ENCODE results near the gene RNU5B-1. TPM values are rescaled to one million over a fixed set of nuclear protein-coding genes. Genes with fewer than 3 reads are reported as not detected.

Gene RNU5B-1
- total and polyA plus RNA-seq, 2 donors from 2014 or later: 54.0 TPM; not detected in 1

DNA sequence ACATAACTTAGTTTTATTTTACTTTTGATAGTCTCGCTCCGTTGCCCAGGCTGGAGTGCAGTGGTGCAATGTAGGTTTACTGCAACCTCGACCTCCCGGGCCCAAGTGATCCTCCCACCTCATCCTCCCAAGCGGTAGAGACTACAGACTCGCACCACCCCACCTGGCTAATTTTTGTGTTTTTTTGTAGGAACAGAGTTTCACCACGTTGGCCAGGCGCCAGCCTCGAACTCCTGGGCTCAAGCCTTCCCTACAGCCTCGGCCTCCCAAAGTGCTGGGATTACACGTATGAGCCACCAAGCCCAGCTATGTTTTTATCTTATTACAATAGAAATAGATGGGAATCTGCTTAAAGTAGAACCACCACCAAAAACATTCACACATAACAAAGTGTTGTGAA is 5.7 kb upstream of the RNU5B-1 start:
- no peaks in the 10 kb centered on the region for H3K36me3 ChIP-seq (ENCODE audit: control insufficient read depth in 2 of 3, insufficient read depth in 3 of 3, low read length in 3 of 3)
- H3K9me3 ChIP-seq (ENCODE audit: control insufficient read depth in 2 of 3, insufficient read depth in 1 of 3, low read length in 3 of 3): no peaks in the 10 kb centered on the region
- no peak overlapping the region for H3K9ac ChIP-seq (ENCODE audit: low read length in 3 of 3)
- no peaks in the 10 kb centered on the region for H3K27me3 ChIP-seq (ENCODE audit: control insufficient read depth, insufficient read depth, low read length)
- intact Hi-C loops (cut with DNase I): no loop called here
- TF ChIP-seq, protein P1, sequence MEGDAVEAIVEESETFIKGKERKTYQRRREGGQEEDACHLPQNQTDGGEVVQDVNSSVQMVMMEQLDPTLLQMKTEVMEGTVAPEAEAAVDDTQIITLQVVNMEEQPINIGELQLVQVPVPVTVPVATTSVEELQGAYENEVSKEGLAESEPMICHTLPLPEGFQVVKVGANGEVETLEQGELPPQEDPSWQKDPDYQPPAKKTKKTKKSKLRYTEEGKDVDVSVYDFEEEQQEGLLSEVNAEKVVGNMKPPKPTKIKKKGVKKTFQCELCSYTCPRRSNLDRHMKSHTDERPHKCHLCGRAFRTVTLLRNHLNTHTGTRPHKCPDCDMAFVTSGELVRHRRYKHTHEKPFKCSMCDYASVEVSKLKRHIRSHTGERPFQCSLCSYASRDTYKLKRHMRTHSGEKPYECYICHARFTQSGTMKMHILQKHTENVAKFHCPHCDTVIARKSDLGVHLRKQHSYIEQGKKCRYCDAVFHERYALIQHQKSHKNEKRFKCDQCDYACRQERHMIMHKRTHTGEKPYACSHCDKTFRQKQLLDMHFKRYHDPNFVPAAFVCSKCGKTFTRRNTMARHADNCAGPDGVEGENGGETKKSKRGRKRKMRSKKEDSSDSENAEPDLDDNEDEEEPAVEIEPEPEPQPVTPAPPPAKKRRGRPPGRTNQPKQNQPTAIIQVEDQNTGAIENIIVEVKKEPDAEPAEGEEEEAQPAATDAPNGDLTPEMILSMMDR (IDR thresholded peaks at IDR 0.05; ENCODE audit: borderline replicate concordance, extremely low read depth, insufficient read depth): no peak
- no peak overlapping the region for H3K27ac ChIP-seq (ENCODE audit: low read depth in 2 of 2, low read length in 2 of 2)
- H3K4me1 ChIP-seq (ENCODE audit: control insufficient read depth in 2 of 3, insufficient read depth in 2 of 3, low read depth in 1 of 3, low read length in 3 of 3): peaks cover 0 to 3% (median 0%) of the 10 kb centered on the region in 3 donors
- H3K4me3 ChIP-seq (ENCODE audit: low read length in 3 of 3): no peak overlapping the region
- DNase-seq: no peak
- no peak for FAIRE-seq

DNA sequence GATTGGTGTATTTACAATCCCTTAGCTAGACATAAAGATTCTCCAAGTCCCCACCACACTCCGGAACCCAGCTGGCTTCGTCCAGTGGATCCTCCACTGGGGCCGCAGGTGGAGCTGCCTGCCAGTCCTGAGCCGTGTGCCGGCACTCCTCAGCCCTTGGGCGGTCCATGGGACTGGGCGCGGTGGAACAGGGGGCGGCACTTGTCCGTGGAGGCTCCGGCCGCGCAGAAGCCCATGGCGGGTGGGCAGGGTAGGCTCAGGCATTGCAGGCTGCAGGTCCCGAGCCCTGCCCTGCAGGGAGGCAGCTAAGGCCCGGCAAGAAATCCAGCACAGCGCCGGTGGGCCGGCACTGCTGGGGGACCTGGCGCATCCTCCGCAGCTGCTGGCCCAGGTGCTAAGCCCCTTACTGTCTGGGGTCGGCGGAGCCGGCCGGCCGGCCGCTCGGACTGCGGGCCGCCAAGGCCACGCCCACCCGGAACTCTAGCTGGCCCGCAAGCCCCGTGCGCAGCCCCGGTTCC is 3.5 kb upstream of the RNU5B-1 start:
- Histone ChIP-seq H3K4me3 (ENCODE audit: low read length in 3 of 3) (no peak overlapping the region), H3K9me3 (ENCODE audit: control insufficient read depth in 2 of 3, insufficient read depth in 1 of 3, low read length in 3 of 3) (no peaks in the 10 kb centered on the region), H3K4me1 (ENCODE audit: control insufficient read depth in 2 of 3, insufficient read depth in 2 of 3, low read depth in 1 of 3, low read length in 3 of 3) (peaks cover 0 to 4% (median 3%) of the 10 kb centered on the region in 3 donors), H3K27ac (ENCODE audit: low read depth in 2 of 2, low read length in 2 of 2) (no peak overlapping the region), H3K9ac (ENCODE audit: low read length in 3 of 3) (no peak overlapping the region), H3K27me3 (ENCODE audit: control insufficient read depth, insufficient read depth, low read length) (no peaks in the 10 kb centered on the region), H3K36me3 (ENCODE audit: control insufficient read depth in 2 of 3, insufficient read depth in 3 of 3, low read length in 3 of 3) (no peaks in the 10 kb centered on the region)
- no peak for FAIRE-seq
- DNase-seq: peak in 1 of 5 donors; percentile 80
- TF ChIP-seq, protein P1 (IDR thresholded peaks at IDR 0.05; ENCODE audit: borderline replicate concordance, extremely low read depth, insufficient read depth): no peak
- intact Hi-C loops (cut with DNase I): no loop called here

DNA sequence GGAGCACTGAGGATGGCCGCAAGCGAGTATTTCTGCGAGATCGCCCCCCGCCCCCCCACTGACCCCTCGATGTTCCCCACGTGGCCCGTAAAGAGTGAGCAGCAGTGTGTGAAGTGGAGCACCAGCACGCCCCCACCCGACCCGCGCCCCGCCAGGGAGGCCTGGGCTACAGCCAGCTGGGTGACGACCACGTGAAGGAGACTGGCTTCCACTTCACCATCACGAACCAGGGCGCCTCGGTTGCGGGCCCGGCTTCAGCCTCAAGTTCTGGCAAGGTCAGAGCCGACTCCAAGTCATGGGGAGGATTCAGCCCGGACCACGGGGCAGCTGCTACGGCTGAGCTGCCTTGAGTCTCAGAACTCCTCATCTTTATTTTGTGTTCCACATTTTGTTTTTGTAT is 2.4 kb upstream of the RNU5B-1 start:
- intact Hi-C loops (cut with DNase I): no loop called here
- Histone ChIP-seq H3K27ac (ENCODE audit: low read depth in 2 of 2, low read length in 2 of 2) (no peak overlapping the region), H3K9ac (ENCODE audit: low read length in 3 of 3) (no peak overlapping the region), H3K4me3 (ENCODE audit: low read length in 3 of 3) (no peak overlapping the region), H3K36me3 (ENCODE audit: control insufficient read depth in 2 of 3, insufficient read depth in 3 of 3, low read length in 3 of 3) (no peaks in the 10 kb centered on the region), H3K27me3 (ENCODE audit: control insufficient read depth, insufficient read depth, low read length) (no peaks in the 10 kb centered on the region), H3K9me3 (ENCODE audit: control insufficient read depth in 2 of 3, insufficient read depth in 1 of 3, low read length in 3 of 3) (no peaks in the 10 kb centered on the region), H3K4me1 (ENCODE audit: control insufficient read depth in 2 of 3, insufficient read depth in 2 of 3, low read depth in 1 of 3, low read length in 3 of 3) (peaks cover 0 to 4% (median 0%) of the 10 kb centered on the region in 3 donors)
- FAIRE-seq (no peak), DNase-seq (peak in 2 of 5 donors; percentile 16 to 73)
- TF ChIP-seq, protein P1 (IDR thresholded peaks at IDR 0.05; ENCODE audit: borderline replicate concordance, extremely low read depth, insufficient read depth): no peak

Measured in kidney (tissue), 14 donors.